Measurements from ENCODE around the gene NRG3. TPM values are rescaled to one million over a fixed set of nuclear protein-coding genes. Genes with fewer than 3 reads are reported as not detected.

NRG3 gene
- total RNA-seq, 1 experiment from 2014 or later = 0.66 TPM

- CTCF ChIA-PET = no interaction called here
- Histone ChIP-seq H3K4me1 (no peaks in the 10 kb centered on the region), H3K9me3 (no peaks in the 10 kb centered on the region), H3K36me3 (ENCODE audit: control insufficient read depth, insufficient read depth, low read length) (no peaks in the 10 kb centered on the region; the same call in 1 of the 2 replicates), H3K27me3 (replicated peaks; ENCODE audit: control insufficient read depth, insufficient read depth, low read length) (no peaks in the 10 kb centered on the region), H3K4me3 (ENCODE audit: low read depth, low read length) (no peak overlapping the region)
- H3K27ac Mint-ChIP-seq (ENCODE audit: unreplicated experiment) = no peak overlapping the region
- peaks cover 10% of the 10 kb centered on the region for H3K9me3 Mint-ChIP-seq (ENCODE audit: unreplicated experiment)
- H3K4me1 Mint-ChIP-seq (ENCODE audit: low read depth, unreplicated experiment) = no peaks in the 10 kb centered on the region
- H3K4me3 Mint-ChIP-seq (ENCODE audit: unreplicated experiment) = no peak overlapping the region
- intact Hi-C loops (cut with micrococcal nuclease; ENCODE audit: unreplicated experiment) = no loop called here
- H3K36me3 Mint-ChIP-seq (ENCODE audit: insufficient read depth, unreplicated experiment) = no peaks in the 10 kb centered on the region
- no peak for DNase-seq
- no TSS peak for BruUV-seq (replicated peaks)
- no peaks in the 10 kb centered on the region for H3K27me3 Mint-ChIP-seq (ENCODE audit: insufficient read depth, unreplicated experiment)
- POLR2A ChIA-PET = no interaction called here
- TF ChIP-seq, protein P1, sequence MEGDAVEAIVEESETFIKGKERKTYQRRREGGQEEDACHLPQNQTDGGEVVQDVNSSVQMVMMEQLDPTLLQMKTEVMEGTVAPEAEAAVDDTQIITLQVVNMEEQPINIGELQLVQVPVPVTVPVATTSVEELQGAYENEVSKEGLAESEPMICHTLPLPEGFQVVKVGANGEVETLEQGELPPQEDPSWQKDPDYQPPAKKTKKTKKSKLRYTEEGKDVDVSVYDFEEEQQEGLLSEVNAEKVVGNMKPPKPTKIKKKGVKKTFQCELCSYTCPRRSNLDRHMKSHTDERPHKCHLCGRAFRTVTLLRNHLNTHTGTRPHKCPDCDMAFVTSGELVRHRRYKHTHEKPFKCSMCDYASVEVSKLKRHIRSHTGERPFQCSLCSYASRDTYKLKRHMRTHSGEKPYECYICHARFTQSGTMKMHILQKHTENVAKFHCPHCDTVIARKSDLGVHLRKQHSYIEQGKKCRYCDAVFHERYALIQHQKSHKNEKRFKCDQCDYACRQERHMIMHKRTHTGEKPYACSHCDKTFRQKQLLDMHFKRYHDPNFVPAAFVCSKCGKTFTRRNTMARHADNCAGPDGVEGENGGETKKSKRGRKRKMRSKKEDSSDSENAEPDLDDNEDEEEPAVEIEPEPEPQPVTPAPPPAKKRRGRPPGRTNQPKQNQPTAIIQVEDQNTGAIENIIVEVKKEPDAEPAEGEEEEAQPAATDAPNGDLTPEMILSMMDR (IDR thresholded peaks at IDR 0.05; ENCODE audit: insufficient read depth in 1 of 2, low read depth in 1 of 2, low read length in 1 of 2, severe bottlenecking in 1 of 2, unreplicated experiment in 1 of 2) = no peak
These were observed 747.5 kb downstream of the NRG3 start for GRCh38 chr10:82622479-82622878.

GRCh38 chr10:82625512-82626189, 750.7 kb downstream of the NRG3 start:
- Mint-ChIP-seq H3K36me3 (ENCODE audit: insufficient read depth, unreplicated experiment) (peaks cover 7% of the 10 kb centered on the region), H3K27me3 (ENCODE audit: insufficient read depth, unreplicated experiment) (no peaks in the 10 kb centered on the region), H3K27ac (ENCODE audit: unreplicated experiment) (no peak overlapping the region), H3K4me3 (ENCODE audit: unreplicated experiment) (no peak overlapping the region), H3K9me3 (ENCODE audit: unreplicated experiment) (peaks cover 11% of the 10 kb centered on the region), H3K4me1 (ENCODE audit: low read depth, unreplicated experiment) (peaks cover 15% of the 10 kb centered on the region)
- TF ChIP-seq, protein P1 (IDR thresholded peaks at IDR 0.05; ENCODE audit: insufficient read depth in 1 of 2, low read depth in 1 of 2, low read length in 1 of 2, severe bottlenecking in 1 of 2, unreplicated experiment in 1 of 2) = no peak
- intact Hi-C loops (cut with micrococcal nuclease; ENCODE audit: unreplicated experiment) = no loop called here
- H3K4me1 ChIP-seq = peaks cover 14% of the 10 kb centered on the region
- no peaks in the 10 kb centered on the region for H3K9me3 ChIP-seq
- no peak overlapping the region for H3K4me3 ChIP-seq (ENCODE audit: low read depth, low read length)
- no peaks in the 10 kb centered on the region; the same call in 1 of the 2 replicates for H3K36me3 ChIP-seq (ENCODE audit: control insufficient read depth, insufficient read depth, low read length)
- DNase-seq = no peak
- no peaks in the 10 kb centered on the region for H3K27me3 ChIP-seq (replicated peaks; ENCODE audit: control insufficient read depth, insufficient read depth, low read length)
- BruUV-seq (replicated peaks) = no TSS peak
- POLR2A ChIA-PET = no interaction called here
- CTCF ChIA-PET = no interaction called here

DNA sequence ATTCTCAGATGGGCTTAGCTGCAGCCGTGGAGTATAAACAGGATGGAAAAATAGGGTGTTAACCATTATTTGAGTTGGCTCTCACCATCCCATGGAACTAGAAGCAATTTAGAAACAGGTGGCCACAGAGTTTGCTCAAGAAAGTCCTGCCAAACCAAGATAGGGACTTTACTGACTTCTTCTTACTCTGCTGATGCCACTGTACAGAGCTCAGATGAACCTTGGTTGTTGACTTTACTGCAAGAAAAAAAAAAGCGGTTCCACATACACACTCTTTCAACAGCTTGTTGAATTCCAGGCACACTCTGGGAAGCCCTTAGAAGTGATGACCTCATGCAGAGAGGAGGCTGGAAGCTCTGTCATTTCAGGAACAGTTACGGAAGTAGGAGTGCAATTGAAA, 753.4 kb downstream of the NRG3 start:
- Histone ChIP-seq H3K4me3 (ENCODE audit: low read depth, low read length) (no peak overlapping the region), H3K36me3 (ENCODE audit: control insufficient read depth, insufficient read depth, low read length) (no peaks in the 10 kb centered on the region; the same call in 1 of the 2 replicates), H3K9me3 (no peaks in the 10 kb centered on the region), H3K4me1 (peaks cover 14% of the 10 kb centered on the region), H3K27me3 (replicated peaks; ENCODE audit: control insufficient read depth, insufficient read depth, low read length) (no peaks in the 10 kb centered on the region)
- peak; percentile 42 to 51 for DNase-seq
- ChIA-PET POLR2A (interaction anchor here (0.6 kb wide), 1 partner anchor 45 kb away, joined by 6 read pairs; no protein-coding TSS in a partner anchor), CTCF (interaction anchor here (0.6 kb wide), 1 partner anchor 230 kb away, joined by 5 read pairs; no protein-coding TSS in a partner anchor)
- intact Hi-C loops (cut with micrococcal nuclease; ENCODE audit: unreplicated experiment) = loop anchor here (2.0 kb wide), 1 partner anchor 140 kb away; no protein-coding TSS in a partner anchor
- Mint-ChIP-seq H3K9me3 (ENCODE audit: unreplicated experiment) (peaks cover 11% of the 10 kb centered on the region), H3K27me3 (ENCODE audit: insufficient read depth, unreplicated experiment) (no peaks in the 10 kb centered on the region), H3K4me3 (ENCODE audit: unreplicated experiment) (peak overlapping the region; percentile 23), H3K27ac (ENCODE audit: unreplicated experiment) (peak overlapping the region; percentile 62), H3K4me1 (ENCODE audit: low read depth, unreplicated experiment) (peaks cover 15% of the 10 kb centered on the region), H3K36me3 (ENCODE audit: insufficient read depth, unreplicated experiment) (peaks cover 7% of the 10 kb centered on the region)
- no TSS peak for BruUV-seq (replicated peaks)
- TF ChIP-seq, protein P1 (IDR thresholded peaks at IDR 0.05; ENCODE audit: insufficient read depth in 1 of 2, low read depth in 1 of 2, low read length in 1 of 2, severe bottlenecking in 1 of 2, unreplicated experiment in 1 of 2) = no peak

Data from Caco-2 (cell line).